Activated naive CD4-positive, alpha-beta T cell treated with Interleukin-2 at 50 U/mL for 16 hours (primary cell): ENCODE results near the gene KLK3.
"Not testable (repeated sequence)": the region's sequence is repeated elsewhere in the genome, so short reads cannot be mapped to it uniquely, and the experiment has no call there.

Source experiments
- DNase-seq: peaks from one replicate; pipeline ENCODE4 v3.0.0-alpha.2; 2020

The KLK3 gene

DNA sequence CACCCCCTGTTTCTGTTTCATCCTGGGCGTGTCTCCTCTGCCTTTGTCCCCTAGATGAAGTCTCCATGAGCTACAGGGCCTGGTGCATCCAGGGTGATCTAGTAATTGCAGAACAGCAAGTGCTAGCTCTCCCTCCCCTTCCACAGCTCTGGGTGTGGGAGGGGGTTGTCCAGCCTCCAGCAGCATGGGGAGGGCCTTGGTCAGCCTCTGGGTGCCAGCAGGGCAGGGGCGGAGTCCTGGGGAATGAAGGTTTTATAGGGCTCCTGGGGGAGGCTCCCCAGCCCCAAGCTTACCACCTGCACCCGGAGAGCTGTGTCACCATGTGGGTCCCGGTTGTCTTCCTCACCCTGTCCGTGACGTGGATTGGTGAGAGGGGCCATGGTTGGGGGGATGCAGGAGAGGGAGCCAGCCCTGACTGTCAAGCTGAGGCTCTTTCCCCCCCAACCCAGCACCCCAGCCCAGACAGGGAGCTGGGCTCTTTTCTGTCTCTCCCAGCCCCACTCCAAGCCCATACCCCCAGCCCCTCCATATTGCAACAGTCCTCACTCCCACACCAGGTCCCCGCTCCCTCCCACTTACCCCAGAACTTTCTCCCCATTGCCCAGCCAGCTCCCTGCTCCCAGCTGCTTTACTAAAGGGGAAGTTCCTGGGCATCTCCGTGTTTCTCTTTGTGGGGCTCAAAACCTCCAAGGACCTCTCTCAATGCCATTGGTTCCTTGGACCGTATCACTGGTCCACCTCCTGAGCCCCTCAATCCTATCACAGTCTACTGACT lies at the start of gene KLK3:
TSS of gene KLK3 (plus strand) at position 280 of the 775 bp plus-strand sequence. CDS start at position 321, 41 bp downstream.
- no peak for DNase-seq

DNA sequence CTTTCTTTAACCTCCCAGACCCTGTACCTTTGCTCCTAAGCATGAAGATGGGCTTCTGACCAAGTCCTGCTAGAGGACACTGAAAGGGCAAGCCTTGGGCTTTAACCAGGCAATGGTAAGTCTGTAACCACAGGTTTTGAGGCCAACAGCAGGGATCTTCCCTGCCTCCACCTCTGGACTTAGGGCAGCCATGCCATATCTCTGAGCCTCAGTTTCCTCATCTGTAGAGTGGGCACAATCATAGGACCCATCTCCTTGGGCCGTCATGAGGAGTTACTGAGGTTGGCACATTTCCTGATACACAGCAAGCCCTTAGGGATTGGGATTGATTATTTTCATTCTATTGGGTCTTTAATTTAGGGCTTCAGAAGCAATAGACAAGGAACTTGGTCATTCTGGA lies 45.9 kb upstream of the KLK3 start:
- no peak for DNase-seq

DNA sequence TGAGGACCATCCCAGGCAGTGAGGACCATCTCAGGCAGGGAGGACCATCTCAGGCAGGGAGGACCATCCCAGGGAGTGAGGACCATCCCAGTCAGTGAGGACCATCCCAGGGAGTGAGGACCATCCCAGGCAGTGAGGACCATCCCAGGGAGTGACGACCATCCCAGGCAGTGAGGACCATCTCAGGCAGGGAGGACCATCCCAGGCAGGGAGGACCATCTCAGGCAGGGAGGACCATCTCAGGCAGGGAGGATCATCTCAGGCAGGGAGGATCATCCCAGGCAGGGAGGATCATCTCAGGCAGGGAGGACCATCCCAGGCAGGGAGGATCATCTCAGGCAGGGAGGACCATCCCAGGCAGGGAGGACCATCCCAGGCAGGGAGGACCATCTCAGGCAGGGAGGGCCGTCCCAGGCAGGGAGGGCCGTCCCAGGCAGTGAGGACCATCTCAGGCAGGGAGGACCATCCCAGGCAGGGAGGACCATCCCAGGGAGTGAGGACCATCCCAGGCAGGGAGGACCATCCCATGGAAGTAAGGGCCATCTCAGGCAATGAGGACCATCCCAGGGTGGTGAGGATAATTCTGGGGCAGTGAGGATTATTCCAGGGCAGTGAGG lies 43.0 kb upstream of the KLK3 start:
- not testable (repeated sequence) for DNase-seq

DNA sequence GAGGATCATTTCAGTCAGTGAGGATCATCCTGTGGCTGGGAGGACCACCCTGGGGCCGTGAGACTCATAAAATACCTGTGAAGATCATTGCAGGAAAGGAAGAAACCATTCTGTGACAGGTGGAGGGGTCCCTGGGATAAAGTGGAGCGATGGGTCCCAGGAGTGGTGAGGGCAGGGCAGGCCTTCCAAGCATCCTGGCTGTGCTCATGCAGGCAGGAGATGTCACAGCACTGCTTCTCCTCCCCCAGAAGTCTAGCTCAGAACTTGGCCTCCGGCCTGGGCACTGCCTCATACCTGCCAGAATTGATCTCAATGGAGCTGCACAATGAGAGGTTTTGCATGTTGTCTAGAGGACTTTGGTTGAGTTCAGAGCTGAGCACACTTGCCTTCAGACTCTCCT lies 42.2 kb upstream of the KLK3 start:
- no peak for DNase-seq

DNA sequence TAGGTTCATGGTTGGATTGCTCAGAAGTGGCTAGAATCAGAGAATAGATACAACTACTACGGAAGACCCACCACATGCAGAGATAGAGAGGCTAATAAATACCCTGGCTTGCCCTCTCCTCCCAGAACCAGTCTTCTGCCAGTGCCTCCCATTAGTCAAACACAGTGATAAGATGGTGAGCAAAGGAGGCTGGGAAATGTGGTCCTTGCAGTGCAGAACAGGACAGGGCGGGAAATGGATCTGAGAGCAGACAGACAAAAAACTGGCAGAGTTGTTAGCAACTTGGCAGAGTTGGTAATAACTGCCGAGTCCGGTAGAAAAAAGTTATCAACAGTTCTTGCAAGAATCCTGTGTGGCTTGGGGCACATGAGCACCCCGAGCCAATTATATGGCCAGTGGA lies 39.8 kb upstream of the KLK3 start:
- no peak for DNase-seq

DNA sequence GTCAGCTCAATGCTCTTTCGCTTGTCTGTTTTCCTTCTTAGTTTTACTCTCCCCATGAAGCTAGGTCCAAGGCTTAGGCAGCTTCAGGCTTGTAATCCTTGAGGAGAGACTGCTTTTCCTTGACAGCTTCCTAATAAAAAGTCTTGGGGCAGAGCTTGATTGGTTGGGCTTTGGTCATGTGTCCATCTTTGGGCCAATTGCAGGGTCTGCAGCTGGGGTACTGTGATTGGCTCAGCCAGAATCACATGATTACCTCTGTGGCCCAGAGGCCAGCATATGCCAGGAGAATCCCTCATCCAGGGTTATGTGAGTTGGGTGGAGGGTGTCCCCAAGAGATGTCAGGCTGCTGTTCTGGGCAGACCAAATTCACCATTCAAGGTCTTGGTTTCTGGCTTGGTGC lies 39.3 kb upstream of the KLK3 start:
- no peak for DNase-seq

DNA sequence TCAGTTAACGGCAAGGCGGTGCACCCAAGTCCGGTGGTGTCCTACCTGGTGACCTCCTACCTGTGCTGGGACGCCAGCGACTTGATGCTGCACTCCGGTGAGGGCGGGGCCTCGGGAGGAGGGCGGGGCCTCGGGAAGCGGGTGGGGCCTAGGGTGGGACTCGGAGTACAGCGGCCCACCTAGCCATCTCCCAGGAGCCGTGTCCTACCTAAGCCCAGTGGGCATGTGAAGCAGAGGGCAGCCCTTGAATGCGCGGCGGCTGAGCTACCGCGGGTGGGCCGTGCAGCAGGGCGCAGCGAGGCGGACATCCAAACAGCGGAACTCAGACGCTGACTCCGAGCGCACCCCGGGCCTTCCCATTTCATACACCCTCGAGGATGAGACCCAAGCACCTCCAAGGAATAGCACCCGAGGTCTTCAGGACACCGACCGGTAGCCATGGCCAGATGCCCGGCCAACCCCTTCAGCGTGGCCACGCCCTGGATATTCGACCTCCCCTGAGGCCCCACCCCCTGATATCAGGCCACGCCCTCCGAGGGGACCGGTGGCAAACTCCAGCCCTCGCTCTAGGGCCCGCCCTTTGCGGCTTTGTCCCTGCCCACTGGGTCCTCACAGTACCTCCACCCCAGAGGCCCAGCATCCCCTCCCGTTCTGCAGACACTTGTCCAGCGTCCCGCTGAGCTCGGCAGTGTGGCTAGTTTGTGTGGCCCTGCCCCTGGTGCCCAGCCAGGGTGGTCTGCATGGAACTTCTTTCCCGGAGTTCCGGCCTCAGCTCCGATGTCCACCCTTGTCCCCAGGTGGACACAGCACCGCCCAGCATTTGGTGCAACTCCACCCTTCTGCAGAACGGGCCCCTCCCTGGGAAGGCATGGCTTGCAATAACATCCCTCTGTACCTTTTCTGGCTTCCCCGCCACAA lies 36.5 kb upstream of the KLK3 start:
- DNase-seq, result peak; percentile 54

DNA sequence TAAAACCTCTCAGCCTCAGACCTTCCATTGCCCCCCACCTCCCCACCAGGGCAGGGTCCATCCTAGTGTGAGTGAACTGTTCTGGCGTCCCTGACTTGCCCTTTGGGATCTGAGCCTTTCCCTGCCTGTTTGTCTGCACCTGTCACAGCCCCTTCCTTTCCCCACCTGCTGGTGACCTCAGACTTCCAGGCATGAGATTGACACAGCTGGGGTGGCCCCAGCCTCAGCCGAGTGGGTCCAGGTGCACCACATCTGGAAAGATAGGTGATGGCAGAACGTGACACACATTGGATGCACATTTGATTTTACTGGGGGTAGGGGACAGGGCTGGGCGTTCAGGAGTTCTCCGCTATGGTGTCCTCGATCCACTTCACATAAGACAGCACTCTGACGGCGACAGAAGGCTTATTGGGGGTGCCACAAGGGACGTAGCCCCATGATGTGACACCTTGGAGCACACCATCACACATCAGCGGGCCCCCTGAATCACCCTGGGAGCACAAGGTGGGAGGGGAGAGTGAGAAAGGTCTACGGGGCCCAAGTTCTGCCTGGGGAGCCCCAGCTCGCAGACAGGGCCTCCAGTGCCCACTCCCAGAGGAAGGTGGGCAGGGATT lies 35.7 kb upstream of the KLK3 start:
- DNase-seq, result no peak

DNA sequence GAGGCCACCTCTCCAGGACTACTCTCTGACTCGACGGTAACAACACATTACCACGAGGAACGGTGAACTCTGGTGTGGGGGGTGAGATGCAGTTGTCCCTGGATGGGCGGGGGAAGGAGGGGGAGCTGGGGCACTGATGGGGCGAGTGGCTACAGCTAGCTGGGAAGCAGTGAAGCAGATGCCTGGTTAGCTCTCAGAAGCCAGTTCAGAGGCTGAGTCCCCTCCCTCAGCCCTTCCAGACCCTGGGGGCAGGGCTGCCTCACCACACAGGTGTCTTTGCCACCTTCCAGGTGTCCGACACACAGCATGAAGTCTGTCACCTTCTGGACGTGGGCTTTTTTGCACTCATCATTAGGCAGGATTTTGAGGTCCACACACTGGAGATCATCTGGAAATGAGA lies 35.1 kb upstream of the KLK3 start:
- no peak for DNase-seq

DNA sequence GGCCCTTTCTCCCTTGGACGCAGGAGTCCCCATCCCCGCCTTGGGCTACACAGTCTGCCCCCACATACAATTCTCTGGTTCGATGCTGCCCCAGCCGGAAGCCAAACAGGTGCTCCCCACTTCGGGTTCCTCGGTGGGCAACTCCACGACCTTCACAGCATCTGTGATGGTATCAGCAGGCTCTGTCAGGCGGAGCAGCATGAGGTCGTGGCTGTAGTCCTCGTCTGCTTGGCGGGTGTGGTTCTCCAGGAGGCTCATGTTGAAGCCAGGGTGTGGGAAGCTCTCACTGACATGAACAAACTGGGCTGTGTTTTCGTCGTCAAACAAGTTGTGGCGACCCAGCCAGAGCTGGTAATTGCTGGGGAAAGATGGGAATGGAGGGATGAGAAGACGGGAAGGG lies 34.6 kb upstream of the KLK3 start:
- no peak for DNase-seq

DNA sequence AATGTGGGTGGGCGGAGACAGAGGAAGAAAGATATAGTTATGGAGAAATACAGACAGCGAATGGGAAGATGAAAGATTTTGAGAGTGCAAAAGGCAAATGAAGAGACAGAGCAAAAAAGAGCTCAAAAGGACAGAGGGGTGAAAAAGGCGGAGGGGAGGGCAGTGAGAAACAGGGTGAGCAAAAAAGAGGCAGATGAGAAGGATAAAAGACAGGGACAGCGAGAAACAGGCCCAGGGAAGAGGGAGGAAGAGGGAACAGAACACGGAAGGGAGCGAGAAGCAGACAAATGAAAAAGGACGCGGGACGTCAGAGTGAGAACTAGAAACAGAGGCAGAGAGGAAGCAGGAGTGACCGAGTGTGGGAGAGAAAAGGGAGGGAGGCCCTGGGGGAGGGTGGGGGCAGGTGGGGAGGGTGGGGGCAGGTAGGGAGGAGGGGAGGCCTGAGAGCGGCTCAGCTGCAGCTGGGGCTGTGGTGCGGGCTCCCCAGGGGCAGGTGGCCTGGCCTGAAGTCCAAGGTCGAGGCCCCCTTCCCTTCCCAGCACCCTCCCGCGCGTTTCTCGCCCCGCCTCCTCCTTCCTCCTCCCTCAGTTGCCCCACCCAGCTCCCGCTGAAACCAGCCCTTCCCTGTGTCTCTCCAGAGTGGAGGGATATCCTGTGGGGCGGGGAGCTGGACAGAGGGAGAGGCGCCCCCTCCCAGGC lies 34.0 kb upstream of the KLK3 start:
- DNase-seq, result no peak

DNA sequence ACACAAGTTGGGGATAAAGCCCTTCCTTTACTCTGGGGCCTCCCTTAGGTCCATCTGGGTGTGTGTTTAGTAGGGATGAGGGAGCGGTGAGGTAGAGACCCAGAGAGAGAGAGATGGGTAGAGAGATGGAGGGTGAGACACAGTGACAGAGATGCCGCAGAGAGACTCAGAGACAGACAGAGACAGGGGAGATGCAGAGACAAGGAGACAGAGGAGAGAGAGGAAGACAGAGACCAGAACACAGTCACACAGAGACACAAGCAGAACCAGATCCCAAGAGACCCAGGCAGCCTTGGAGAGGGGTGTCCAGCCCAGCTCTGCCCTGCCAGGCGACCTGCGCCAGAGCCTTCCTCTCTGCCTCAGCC lies 33.5 kb upstream of the KLK3 start:
- DNase-seq, result no peak

DNA sequence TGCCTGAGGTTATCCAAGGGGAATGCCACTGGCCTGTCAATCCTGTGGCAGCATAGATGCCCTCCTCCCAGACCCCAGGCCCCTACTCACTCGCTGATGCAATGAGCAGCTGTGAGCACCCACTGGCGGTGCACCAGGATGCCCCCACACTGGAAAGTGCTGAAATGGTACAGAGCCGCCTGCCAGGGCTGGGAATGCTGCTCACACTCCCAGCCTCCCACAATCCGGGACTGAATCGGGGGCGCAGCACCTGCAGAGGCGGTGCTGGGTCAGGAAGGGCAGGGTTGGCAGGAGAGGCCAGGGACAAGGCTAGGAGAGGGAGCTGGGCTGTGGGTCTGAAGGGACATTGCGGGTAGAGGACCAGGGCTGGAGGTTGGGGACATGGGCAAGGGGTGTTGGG lies 33.1 kb upstream of the KLK3 start:
- no peak for DNase-seq

DNA sequence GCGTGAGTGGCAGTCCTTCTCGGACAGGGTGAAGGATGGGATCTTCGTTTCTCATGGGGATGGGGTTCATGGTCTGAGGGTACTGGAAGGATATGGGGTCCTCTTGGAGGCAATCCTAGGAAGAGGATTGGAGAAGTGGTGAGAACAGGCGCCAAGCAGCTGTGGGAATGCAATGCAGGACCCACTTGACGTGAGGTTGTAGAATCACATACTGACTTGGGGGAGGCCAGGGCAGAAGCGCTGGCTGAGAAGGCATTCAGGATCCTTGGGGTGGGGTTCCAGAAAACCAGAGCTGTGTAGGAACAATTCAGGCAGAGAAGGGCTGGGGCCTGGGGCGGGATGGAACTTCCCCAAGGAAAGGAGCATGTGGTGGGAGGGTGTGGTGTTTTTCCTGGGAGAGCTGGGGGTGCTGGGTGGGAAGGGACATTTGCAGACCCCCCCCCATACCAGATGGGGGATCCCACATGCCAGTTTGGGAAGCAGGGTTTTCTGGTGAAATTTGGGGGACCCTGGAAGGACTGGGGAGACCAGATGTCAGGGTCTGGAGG lies 32.0 kb upstream of the KLK3 start:
- DNase-seq, result no peak

DNA sequence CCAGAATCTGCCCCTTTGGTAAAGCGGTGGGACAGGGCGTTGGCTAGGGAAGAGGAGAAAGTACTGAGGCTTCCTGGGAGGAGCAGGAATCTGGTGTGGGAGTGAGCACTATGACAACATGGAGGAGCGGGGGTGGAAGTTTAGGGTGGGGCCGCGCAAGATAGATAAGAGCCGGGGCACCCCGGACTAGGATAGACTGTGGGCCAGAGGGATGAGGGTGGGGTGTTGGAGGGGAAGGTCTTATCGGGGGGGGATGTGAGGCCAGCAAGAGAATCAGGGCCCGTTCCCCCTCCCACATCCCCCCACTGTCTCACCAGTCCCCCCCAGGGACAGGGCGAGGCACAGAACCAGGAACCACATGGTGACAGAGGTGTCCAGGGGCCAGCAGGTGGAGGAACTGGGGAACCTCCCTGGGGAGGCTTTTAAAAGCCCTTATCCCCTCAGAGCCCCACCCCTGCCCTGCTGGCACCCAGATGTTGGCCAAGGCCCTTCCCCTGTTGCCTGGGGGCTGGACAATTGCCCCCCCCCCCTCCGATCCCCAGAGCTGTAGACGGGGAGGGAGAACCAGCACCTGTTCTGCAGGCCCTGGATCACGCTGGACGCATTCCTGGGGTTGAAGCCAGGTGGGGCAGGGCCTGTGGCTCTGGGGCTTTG lies 31.2 kb upstream of the KLK3 start, which contains the start of gene KLK1:
TSS of gene KLK1 (minus strand) at position 399 of the 654 bp plus-strand sequence. CDS start at position 360, 39 bp downstream.
- DNase-seq, result no peak

DNA sequence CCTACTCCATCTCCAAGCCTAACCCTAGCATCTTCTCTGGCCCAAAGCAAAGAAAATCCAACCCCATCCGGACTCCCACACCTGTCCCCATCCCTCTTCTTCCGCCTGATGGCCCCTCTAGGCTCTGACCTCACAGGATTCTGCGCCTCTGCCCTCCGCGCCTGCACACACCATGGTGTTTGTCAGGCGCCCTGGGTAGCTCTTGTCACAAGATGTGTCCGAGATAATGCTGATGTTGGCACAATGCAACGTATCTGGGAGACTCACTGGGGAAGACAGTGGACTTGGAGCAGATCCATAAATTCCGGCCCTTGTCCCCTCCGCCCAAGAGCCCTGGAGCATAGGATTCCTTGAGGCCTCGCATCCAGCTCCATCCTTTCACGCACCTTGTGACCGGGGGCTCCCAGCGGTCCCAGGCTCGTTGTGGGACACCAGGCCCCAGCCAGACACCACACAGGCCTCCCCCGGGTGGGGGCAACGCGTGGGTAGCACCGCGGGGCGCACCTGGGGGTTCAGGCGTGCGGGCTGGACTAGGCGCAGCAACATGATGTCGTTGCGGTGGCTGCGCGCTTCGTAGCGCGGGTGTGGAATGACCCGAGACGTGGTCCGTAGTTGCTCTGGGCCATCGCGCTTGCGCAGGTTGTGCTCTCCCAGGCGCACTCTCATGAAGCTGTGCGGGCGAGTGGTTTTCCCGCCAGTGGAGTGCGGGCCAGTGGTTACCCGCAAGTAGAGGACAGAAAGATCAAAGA lies 28.0 kb upstream of the KLK3 start:
- no peak for DNase-seq

DNA sequence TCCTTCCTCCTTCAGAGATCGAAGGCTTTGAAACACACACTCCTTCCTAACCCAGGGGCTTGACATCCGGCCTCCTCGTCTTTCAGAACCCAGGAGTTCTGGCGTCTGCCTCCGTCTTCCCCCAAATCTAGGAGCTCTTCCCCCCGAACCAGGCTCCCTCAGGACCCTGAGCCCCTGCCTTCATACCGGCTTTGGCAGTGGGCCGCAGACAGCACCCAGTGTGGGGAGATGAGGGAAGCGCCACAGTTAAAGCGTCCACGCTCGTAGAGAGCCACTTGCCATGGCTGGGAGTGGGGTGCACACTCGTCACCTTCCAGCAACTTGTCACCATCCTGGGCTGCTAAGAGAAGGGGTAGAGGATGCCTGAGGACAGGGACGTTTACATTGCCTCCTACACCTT lies 27.2 kb upstream of the KLK3 start:
- no peak for DNase-seq

DNA sequence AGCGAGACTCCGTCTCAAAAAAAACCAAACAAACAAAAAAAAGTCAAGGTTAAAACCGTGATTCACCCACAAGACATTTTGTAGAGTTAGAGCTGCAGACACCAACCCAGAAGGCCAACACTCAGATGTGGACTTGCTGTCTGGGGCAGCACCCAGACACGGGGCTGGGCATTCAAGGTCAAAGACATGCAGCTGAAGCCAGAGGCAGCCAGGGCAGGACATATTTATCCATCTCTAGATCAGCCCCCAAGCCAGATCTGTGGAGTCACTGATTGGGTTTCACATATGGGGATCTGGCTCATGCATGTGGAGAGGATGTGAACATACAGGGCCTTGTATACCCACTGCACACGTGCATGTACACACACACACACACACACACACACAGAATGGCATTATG lies 24.9 kb upstream of the KLK3 start:
- no peak for DNase-seq

DNA sequence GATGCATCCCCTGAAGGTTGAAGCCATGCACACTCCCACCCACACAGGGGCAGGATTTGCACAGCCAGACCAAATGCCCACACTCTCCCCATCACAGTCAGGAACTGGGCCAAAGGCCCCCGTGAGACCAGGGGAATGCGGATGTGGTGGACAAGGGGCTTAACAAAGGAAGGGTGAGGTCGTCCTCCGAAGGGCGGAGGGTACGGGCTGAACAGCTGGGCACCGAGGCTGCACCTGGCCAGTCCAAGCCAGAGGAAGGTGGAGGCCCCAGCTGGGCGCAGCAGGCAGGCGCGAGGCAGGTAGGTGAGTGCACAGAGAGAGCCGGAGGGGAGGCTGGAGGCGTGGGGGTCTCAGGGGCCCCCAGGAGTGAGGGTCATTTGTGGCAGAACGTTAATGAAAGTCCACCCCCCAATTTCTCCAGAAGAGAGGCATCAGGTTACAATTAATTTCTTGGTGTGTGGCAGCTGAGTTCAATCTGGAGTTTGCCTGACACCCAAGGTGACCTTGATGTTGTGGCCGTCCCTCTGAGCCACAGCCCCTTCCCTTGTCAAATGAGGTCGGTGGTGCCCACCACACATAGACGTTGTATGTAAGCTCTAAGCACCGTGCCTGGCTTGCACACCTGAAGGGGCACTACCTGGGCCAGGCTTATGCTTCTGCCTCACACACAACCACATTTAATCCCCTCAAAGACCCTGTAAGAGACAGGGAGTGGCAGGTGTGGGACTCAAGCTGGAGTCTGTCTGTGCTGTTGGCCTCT lies 24.3 kb upstream of the KLK3 start:
- no peak for DNase-seq

DNA sequence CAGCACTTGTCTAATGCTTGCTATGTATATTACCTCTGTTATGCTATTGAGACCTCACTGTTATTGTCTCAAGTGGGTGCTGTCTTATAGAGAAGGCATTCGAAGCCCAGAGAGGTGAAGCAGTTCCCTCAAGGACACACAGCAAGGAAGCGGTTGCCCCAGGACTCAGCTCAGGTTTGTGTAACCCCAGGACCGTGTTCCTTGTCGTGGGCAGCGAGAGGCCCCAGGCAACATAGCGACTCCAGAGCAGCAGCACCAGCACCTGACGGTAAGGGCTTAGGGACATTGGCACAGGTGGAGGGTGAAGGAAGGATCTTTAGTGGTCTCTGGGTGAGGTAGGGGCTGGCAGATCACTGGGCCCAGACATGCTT lies 23.7 kb upstream of the KLK3 start:
- no peak for DNase-seq
